SU-DHL-6 (cell line): ENCODE results near the gene BRMS1.

Experiments used
- EZH2phosphoT487 ChIP-seq: fragments of 200-600 bp; sonication (generic), shearing (Covaris generic); conservative IDR thresholded peaks from 2 replicates; pipeline ENCODE4 v1.6.1; 2018; ENCODE audit warnings: mild to moderate bottlenecking, antibody characterized with exemption, low read length, moderate library complexity, mixed read lengths
- TF ChIP-seq, protein P1 (sequence below): fragments of 200-600 bp; sonication (generic); IDR thresholded peaks from one replicate; pipeline ENCODE4 v1.5.1; 2017; ENCODE audit warnings: antibody characterized with exemption, mild to moderate bottlenecking, low read length, moderate library complexity; ENCODE audit not compliant: insufficient read depth, poor library complexity, severe bottlenecking

DNA sequence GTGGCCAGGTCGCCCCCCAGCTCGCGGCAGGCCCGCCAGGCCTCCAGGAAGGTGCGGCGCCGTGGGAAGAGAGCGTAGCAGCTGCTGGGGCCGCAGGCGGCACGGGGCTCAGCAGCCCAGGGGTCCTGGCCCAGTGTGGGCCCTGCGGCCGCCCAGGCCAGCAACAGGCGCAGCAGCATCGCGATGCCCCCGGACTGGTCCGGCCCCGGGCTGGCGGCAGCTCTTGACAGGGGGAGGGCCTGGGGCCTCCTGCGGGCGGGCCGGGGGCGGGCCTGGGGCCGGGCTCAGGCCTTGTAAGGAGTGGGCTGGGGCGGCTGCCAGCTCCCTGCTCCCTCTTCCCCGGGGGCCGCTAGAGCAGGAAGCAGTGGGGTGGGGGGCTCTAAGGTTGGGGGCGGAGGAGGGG, 28.1 kb downstream of the BRMS1 start, which contains the start of gene CD248:
- TF ChIP-seq EZH2phosphoT487: no peak
- TF ChIP-seq, protein P1, sequence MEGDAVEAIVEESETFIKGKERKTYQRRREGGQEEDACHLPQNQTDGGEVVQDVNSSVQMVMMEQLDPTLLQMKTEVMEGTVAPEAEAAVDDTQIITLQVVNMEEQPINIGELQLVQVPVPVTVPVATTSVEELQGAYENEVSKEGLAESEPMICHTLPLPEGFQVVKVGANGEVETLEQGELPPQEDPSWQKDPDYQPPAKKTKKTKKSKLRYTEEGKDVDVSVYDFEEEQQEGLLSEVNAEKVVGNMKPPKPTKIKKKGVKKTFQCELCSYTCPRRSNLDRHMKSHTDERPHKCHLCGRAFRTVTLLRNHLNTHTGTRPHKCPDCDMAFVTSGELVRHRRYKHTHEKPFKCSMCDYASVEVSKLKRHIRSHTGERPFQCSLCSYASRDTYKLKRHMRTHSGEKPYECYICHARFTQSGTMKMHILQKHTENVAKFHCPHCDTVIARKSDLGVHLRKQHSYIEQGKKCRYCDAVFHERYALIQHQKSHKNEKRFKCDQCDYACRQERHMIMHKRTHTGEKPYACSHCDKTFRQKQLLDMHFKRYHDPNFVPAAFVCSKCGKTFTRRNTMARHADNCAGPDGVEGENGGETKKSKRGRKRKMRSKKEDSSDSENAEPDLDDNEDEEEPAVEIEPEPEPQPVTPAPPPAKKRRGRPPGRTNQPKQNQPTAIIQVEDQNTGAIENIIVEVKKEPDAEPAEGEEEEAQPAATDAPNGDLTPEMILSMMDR: no peak
